MM.1S (cell line): ENCODE data around the gene CXCL8.
"Not testable (repeated sequence)": the region's sequence is repeated elsewhere in the genome, so short reads cannot be mapped to it uniquely, and the experiment has no call there.

Experiments used
- EZH2phosphoT487 ChIP-seq: fragments of 300-600 bp; sonication (generic); IDR thresholded peaks from 2 replicates; pipeline ENCODE4 v1.6.1; 2018; ENCODE audit warnings: antibody characterized with exemption, low read length
- TF ChIP-seq, protein P1 (sequence below): fragments of 300-600 bp; sonication (generic); IDR thresholded peaks from 2 replicates; pipeline ENCODE4 v1.5.1; 2016; ENCODE audit warnings: antibody characterized with exemption, low read length, mixed read lengths

DNA sequence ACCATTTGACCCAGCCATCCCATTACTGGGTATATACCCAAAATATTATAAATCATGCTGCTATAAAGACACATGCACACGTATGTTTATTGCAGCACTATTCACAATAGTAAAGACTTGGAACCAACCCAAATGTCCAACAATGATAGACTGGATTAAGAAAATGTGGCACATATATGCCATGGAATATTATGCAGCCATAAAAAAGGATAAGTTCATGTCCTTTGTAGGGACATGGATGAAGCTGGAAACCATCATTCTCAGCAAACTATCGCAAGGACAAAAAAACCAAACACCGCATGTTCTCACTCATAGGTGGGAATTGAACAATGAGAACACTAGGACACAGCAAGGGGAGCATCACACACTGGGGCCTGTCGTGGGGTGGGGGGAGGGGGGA lies 49.2 kb upstream of the CXCL8 start:
- TF ChIP-seq, protein P1, sequence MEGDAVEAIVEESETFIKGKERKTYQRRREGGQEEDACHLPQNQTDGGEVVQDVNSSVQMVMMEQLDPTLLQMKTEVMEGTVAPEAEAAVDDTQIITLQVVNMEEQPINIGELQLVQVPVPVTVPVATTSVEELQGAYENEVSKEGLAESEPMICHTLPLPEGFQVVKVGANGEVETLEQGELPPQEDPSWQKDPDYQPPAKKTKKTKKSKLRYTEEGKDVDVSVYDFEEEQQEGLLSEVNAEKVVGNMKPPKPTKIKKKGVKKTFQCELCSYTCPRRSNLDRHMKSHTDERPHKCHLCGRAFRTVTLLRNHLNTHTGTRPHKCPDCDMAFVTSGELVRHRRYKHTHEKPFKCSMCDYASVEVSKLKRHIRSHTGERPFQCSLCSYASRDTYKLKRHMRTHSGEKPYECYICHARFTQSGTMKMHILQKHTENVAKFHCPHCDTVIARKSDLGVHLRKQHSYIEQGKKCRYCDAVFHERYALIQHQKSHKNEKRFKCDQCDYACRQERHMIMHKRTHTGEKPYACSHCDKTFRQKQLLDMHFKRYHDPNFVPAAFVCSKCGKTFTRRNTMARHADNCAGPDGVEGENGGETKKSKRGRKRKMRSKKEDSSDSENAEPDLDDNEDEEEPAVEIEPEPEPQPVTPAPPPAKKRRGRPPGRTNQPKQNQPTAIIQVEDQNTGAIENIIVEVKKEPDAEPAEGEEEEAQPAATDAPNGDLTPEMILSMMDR: not testable (repeated sequence)
- not testable (repeated sequence) for TF ChIP-seq EZH2phosphoT487
